HS-27A (cell line): ENCODE data around the gene FAM53A.

Experiments
- DNase-seq: peaks from one replicate; pipeline ENCODE4 v3.0.0-alpha.2; 2012; ENCODE audit warnings: low read depth, missing footprints

Gene FAM53A

DNA sequence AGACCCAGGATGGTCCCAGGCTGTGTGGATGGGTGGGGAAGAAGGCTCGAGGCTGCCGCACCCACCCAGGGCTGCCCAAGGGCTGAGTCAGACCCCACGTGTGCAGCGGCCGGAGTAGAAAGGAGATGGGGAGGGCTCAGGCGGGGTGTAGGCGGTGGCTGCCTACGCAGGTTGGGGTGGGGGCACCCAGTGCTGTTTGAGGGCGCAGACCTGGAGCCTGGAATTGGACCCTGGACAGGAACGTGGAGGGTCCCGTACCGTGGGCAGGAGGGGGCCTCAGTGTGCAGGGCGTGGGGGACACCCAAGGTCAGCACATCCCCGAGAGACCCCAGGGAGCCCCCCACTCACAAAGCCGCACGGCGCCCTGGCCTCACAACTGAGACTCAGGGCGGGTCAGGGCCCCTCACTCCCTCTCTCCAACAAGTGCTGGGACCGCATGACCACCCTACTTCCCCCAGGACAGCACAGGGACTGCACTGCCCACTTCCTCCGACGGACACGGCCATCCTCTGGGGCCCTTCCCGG is 79.9 kb downstream of the FAM53A start:
- no peak for DNase-seq

DNA sequence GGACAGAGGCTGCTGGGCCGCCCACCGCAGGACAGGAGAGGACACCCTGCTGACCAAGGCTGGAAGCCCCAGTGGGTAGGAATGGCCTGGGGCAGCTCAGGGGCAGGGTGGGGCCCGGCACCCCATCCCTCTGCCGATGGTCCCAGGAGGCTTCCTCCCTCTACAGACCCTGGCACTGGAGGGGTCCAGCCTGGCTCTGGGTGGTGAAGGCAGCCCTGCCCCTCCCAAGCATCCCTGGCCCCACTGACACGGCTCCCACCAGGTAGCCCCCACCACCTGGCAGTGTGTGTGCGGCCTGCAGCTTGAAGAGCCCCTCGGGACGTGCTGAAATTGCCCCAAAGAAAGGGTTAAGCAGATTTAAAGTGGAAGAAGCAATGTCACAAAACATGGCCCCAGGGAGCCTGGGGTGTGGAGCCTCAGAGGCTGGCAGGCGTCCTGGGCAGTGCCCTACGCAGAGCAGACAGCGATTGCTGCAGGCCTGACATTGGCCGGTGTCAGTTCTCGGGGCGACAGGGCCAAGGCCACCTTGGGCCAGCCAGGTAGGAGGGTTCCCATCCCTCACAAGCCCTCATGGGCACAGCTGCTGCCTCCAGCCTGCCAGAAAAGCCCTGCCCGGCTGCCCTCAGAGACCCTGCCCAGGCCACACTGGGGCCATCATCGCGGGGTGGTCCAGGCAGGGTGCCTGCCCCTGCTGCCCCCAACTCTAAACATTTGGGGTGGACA is 80.5 kb downstream of the FAM53A start:
- no peak for DNase-seq

DNA sequence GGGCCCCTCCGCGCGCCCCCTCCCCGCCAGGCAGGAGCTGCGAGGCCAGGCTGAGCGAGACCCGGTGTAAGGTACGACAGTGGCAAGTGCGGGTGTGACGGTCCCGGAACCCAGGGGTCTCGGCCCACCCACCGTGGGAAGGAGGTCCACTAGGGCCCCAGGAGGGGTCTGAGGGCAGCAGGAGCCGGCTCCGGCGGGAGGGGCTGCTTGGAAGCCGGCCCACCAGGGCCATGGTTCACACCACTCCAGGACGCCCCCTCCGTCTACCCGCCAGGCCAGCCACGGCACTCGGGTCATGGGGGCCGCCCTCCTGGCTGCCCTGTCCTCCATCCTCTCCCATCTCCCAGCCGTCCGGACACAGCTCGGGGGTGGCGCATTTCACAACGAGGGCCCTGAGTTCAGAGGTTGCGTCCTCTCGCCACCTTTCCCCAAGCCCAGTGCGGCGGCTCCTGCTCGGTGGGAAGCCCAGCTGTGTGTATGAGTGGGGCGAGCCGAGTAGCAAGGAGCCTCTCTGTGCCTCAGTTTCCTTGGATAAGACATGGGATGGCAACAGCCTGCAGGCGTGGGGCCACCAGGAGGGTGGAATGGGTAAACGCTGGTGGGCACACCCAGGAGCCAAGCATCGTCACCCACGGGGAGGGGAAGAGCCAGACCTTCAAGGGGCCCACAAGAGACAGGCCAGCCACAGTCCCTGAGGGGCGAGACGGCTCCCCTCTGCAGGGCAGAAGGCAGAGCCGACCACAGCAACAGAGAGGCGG is 81.3 kb downstream of the FAM53A start:
- DNase-seq: no peak

DNA sequence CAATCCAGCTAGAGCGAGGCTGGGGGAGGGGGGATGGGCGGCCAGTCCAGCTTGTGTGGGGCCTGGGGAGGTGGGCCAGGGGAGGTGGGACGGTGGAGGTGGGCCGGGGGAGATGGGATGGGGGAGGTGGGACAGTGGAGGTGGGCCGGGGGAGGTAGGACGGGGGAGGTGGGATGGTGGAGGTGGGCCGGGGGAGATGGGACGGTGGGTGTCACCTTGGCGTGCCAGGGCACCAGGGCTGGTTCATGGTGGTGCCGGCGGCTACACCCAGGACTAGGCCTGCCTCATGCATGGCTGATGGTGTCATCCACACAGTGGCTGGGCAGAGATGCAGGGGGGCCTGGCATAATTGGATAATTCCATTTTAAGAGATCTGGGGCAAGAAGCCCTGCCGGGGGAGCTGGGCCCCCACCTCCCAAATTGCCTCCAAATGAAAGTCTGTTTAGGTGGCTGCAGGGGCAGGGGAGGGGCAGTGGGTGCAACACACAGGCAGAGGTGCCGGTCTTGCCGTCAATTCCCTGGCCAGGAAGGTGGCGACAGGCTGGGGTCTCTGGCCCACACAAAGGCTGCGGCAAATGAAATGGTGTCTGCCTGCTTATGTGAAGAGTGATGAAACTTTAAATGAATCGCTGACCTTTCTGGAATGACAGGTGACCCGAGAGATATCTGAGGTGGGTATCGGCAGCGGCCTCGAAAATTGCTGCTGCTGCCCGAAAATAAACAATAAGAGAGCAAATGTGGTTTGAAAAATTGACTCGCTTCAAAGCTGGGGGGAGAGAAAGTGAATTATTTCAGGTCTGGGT is 82.1 kb downstream of the FAM53A start:
- DNase-seq: no peak

DNA sequence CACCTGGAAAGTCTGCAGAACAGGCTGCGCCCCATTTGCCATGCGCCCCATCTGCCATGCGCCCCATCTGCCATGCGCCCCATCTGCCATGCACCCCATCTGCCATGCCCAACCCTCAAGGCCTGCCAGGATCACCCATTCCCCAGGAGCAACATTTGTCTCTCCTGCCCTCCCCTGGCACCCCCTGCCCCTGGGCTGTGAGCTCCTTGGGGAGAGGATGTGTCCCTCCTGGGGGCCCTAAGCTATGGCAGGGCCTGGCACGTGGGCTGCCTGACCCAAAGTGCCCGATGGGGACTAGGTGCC is 82.6 kb downstream of the FAM53A start:
- no peak for DNase-seq

DNA sequence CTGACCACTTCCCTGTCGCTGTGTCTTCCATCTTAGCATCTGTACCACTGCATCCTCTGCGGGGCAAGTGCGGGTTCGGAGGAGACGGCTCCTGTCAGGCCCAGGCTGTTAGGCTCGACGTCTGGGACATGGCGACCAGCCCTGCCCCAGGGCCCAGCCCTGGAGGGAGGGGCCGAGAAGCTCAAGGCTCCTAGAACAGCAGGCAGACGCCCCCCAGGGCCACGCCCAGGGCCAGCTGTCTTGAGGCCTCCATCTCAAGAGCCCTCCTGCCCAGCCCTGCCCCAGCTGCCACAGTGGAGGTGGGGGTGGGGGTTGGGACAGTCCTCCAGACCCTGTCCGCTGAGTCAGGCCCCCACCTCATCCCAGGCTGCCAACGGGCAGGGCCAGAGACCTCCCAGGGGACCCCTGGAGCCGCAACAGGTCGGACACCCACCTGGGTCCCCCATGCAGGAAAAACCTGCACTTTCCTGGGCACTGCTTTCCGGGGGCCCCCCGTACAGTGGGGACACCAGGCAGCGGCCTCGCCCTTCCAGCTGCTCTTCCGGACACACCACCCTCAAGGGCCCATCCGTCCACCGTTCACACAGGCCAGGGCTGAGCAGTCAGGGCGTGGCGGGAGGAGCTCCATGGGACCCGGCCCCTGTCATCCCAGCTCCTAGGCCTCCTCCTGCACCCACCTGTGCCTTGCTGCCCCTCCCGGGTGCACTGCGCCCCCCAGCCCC is 83.1 kb downstream of the FAM53A start:
- no peak for DNase-seq

DNA sequence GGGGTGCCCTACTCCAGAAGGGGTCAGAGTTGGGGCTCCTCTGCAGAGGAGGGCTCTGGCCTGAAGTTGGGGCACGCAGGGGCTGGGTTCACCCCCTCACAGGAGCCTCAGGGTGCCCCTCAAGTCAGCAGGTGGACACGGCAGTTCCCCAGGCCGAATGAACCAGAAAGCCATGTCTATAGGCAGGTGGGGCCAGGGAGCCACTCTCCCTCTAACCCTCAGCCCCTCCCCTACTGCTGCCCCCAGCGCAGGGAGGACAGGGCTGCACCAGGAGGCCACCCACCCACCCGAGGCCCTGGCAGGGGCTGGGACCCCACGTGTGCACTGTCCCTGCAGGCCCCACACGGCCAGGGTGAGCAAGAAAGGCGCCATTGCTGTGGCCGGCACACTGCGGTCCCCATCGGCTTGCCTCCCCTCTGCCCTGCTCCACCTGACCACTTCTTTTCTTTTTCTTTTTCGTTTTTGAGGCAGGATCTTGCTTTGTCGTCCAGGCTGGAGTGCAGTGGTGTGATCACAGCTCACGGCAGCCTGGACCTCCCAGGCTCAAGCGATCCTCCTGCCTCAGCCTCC is 83.8 kb downstream of the FAM53A start:
- DNase-seq: no peak

DNA sequence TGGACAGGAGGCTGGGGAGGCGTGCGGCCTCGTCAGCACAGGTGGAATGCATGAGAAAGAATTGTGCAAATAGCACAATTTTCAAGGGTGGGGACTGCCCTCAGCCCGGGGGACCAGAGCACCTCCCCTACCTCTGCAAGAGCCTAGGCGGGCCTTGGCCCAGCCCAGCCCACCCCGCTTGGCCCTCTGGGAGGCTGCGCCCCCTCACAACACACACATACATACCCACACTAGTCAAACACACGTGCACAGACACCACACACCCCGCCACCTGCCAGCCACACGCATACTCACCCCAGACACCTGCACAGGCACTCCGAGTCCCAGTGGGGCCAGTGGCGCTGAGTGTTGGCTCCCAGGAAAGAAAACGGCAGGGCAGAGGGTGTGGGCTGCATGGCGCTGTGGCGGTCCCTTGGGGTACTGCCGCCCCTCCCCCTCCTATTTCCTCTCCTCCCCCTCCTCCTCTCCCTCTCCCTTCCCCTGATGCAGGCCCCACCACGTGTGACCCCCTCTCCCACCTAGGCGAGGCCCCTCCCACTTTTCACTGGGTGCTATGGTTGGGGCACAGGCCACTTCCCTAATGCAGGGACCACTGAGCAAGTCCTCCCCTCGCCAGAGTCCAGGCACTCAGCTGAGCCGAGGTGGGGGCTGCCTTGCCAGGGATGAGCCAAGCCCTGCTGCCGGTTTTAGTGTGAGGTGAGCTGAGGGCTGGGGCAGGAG is 84.5 kb downstream of the FAM53A start:
- no peak for DNase-seq

DNA sequence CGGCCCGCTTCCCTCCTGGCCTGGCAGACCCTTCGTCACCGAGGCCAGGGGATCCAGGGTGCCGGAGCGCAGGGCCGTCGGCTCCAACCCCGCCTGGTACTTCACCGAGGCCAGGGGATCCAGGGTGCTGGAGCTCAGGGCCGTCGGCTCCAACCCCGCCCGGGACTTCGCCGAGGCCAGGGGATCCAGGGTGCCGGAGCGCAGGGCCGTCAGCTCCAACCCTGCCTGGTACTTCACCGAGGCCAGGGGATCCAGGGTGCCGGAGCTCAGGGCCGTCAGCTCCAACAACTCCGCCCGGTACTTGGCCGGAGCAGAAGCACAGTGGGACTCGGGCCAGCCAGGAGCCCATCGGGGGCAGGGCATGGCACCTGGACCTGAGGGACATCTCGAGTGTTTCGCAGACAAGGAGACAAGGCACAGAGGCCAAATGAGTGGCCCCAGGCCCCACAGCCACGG is 85.1 kb downstream of the FAM53A start:
- no peak for DNase-seq

DNA sequence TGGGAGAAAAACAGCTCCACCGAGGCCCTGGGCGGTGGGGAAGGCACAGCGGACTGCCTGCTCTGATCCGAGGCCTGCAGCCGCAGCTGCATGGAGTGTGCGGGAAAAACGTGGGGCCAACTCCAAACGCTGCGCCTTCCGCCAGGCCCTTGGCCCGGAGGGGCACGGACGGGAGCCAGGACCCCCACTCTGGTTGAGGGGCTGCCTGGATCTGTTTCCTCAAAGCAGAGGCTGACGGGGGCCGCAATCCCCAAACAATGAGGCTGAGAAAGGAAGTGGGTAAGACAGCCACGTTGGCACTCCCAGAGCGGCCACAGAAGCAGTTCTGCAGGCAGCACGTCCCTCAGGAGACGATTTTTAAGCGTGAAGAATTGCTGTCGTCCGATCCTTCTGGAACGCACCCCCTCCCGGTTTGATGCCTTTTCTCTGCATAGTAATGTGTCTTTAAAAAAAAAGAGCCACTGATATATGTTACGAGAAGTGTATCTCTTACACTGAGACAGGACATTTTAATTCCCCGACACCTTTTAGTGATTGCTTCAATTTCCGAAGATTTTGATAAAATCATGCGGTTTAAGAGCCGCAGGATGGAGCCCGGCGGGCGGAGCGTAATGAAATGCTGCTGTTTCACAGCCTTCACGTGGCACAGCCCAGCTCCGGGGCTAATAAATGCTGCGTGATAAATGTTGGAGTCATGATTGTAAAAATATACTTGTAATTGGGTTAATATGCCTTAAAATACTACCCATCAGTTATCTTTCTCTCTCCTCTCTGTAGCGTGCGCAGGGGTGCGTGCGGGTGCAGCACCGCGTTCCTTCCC is 85.7 kb downstream of the FAM53A start:
- no peak for DNase-seq

DNA sequence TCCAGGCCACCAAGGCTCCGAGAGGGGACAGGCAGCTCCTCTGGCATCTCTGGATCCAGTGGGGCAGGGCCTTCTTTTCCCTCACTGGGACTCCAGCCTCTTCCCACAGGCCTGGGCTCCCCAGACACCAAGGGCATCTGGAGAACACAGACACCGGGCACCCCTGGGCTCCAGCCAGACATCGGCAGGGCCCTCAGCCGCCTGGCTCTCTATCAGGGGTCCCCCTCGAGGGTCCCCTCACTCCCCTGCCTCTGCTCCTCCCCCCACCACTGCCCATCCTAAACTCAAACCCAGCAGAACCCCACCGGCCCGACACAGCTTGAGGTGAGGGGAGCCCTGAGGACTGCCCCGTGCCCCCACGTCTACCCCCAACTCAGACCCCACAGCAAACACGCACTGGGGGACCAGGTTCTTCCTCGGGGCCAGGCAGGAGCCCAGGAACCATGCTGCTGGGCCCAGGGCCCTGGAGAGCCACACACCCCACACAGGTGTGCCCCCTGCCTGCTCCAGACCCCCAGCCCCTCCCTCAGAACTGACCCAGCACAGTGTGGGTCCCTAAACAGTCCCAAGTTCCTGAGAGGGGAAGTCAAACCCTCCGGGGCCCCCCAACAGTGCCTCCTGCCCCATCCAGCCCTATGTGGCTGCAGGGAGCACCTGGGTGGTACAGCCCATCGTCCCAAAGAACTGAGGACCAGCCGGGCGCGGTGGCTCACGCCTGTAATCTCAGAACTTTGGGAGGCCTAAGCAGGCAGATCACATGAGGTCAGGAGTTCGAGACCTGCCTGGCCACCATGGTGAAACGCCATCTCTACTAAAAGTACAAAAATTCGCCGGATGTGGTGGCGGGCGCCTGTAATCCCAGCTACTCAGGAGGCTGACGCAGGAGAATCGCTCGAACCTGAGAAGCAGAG is 86.8 kb downstream of the FAM53A start:
- DNase-seq: no peak

DNA sequence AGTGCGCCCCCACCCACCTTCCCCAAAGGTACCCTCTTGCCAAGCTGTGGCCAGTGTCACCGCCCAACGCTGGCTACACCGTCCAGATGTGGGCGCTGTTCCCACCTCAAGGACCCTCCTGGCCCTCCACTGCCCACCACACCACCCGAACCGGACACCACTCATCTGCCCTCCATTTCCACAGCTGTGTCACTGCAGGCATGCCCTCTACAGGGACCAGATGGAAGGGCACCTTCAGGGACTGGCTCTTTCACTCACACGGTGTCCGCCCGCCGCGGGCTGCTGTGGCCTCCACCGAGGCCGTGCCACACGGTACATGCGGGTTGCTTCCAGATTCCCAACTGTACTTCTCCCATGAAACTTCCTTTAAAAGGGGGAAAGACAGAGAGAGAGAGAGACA is 87.7 kb downstream of the FAM53A start:
- no peak for DNase-seq

DNA sequence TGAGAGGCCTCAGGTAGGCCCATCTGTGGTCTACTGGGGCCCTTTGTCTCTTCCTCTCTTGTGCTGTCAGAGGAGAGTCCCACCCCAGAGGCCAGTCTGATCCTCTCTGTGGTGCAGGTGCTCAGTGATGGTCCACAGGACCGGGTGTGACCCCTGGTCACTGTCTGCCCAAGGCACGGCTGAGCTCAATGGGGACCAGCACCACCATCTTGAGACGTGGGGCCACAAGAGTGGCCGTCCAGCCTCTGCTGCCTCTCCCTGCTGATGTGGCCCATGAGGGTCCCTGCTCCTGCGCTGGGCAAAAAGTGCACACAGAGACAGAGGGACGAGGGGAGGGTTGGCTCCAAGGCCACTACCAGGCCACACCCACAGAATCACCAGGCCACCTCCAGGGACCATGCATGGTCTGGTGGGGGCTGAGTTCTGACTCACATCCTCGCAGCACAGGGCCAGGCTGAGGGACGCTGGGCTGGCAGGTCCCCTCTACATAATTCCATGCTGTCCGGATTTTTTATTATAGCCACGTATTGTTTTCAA is 88.3 kb downstream of the FAM53A start:
- DNase-seq: no peak

DNA sequence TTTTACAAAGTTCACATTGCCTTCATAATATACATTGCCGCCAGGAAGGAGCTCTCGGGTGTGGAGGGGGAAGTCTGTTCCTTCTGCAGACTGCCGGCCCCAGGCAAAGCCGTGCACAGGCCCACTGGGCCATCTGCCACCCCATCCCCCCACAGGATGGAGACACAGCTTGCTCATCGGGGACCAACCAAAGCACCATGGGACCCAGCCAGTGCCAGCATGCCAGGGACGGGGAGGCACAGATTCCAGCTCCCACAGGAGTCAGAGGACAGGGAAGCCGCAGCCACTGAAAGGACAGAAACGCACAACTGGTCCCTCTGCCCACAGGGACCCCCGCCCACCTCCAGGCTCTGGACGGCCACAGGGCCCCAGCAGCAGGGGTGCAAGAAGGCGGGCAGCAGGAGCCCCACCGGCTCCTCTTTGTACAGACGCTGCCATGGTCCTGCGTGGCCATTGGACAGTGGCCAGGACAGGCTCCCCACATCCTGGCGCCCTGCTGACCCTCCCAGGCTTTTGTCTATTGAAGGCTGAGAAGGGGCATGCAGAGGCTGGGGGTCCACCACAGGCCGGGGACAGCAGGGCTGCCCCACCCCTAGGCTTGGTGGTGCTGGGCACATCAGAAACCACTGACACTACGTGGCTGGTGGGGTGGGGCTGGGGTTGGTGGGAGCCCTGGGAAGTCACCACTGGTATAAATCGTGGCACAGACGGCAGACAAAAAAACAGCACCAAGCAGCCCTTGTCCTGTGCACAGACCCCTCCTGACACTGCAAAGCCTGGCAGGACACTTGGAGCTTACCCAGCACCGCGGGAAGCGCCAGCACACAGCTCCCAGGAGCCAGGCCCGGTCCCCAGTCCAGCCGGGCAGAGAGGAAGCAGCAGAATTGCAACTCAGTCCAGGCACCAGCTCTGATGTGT is 89.0 kb downstream of the FAM53A start:
- DNase-seq: no peak

DNA sequence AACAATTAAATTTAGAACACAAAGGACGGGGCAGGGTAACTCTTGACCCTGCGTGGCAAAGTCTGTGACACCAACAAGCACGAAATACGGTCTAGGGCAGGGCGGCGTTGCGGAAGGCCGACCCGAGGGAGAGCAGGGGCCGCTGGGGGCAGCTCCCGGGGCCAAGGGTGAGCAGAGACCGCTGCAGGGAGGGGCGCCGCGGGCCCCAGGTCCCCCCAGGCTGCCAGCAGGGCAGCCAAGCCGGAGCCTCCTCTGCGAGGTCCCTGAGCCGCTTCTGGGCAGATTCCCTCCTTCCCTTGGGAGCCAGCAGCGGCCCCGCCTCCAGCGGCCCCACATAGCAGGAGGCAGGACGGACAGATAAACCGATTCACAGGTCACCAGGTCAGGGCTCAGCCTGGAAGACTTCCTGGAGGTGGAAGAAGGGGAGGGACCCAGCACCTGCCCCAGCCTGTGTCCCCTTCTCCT is 90.2 kb downstream of the FAM53A start:
- no peak for DNase-seq

DNA sequence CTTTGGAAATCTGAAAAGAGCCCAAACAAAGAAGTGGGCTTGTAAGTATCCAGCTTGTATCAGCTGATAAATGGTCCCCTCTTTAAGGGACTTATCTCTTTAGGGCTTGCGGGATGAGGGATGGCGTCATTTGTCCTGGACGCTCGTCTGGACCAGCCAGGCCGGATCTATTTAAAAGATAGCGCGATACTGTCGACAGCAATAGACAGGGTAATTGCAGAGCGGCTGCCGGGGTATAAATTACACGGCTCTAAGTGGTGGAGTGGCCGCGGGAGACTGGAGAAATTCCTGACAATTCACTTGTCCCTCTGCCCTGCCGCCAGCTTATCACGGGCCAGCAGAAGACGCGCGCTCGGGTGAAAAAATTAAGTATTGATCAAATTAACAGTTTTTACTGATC is 90.7 kb downstream of the FAM53A start:
- DNase-seq: no peak

DNA sequence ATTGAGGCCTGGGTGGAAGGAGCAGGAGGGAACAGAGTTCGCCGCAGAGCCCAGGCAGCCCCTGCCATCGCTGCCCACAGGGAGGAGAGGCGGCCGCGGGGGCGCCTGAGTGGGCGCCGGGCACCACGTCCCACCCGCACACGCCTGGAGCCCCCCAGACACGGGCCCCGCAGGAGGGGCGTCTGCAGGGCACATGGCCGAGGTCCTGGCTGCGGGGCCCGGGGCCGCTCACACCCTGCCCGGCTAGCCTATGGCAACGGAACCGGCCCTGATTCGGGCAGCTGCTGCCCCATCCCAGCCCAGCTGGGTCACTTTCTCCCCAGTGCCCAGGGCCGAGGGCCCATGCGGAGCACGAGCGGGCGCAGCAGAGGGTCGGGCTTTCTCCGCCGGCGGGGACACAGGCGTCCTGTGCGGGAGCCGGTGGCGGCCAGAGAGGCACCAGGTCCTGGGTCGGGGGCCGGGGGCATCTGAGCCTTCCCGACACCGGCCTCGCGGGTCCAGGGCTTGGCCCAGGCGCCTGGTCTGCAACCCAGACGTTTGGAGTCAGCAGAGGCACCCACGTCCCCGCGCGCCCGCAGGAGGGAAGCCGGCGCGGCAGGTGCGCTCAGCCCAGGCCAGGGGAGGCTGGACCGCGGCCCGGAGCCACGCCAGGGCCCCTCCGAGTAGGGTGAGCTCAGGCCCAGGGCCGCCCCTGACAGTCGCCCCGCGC is 91.2 kb downstream of the FAM53A start:
- no peak for DNase-seq
